Glutamatergic neuron (in vitro differentiated cells): Measurements from ENCODE around the gene CDH2. TPM values are rescaled to one million over a fixed set of nuclear protein-coding genes. Genes with fewer than 3 reads are reported as not detected.

Source experiments
- DNase-seq: peaks from one replicate; pipeline ENCODE4 v3.0.0; 2022
- H3K27ac Mint-ChIP-seq: one replicate; pipeline ENCODE4 v1.8.0; 2020; ENCODE audit warnings: mild to moderate bottlenecking, mixed read lengths, inconsistent platforms; ENCODE audit not compliant: unreplicated experiment
- H3K27me3 Mint-ChIP-seq: one replicate; pipeline ENCODE4 v1.8.0; 2020; ENCODE audit warnings: mild to moderate bottlenecking, moderate library complexity, mixed read lengths, inconsistent platforms; ENCODE audit not compliant: unreplicated experiment
- H3K36me3 Mint-ChIP-seq: one replicate; pipeline ENCODE4 v1.8.0; 2020; ENCODE audit warnings: mild to moderate bottlenecking, mixed read lengths, inconsistent platforms; ENCODE audit not compliant: unreplicated experiment
- H3K4me1 Mint-ChIP-seq: one replicate; pipeline ENCODE4 v1.8.0; 2020; ENCODE audit warnings: mild to moderate bottlenecking, low read depth, mixed read lengths, inconsistent platforms; ENCODE audit not compliant: unreplicated experiment
- H3K4me3 Mint-ChIP-seq: one replicate; pipeline ENCODE4 v1.8.0; 2020; ENCODE audit warnings: mild to moderate bottlenecking, mixed read lengths, inconsistent platforms; ENCODE audit not compliant: unreplicated experiment
- H3K9me3 Mint-ChIP-seq: one replicate; pipeline ENCODE4 v1.8.0; 2020; ENCODE audit warnings: mild to moderate bottlenecking, moderate library complexity, mixed read lengths, inconsistent platforms; ENCODE audit not compliant: unreplicated experiment
- CTCF ChIP-seq: fragments of 200-600 bp; sonication (generic); IDR thresholded peaks from one replicate; pipeline ENCODE4 v1.5.0; 2021; ENCODE audit not compliant: partially characterized antibody, unreplicated experiment
- total RNA-seq: library from RNA; stranded (reverse); fragmentation: NEBNext Ultra II Directional; extraction: Animal tissue kit (Norgen Biotek cat#: 25700); gene quantifications from one replicate; pipeline ENCODE4 v1.2.1, GENCODE V29; 2021; ENCODE audit not compliant: unreplicated experiment

CDH2 gene
- total RNA-seq, 1 donor from 2014 or later = 224 TPM

- DNase-seq = no peak
- peaks cover 7% of the 10 kb centered on the region for H3K4me1 Mint-ChIP-seq
Observed at GRCh38 chr18:27950648-27951228, 226.2 kb downstream of the CDH2 start.

GRCh38 chr18:27948986-27949385, 227.9 kb downstream of the CDH2 start:
- peaks cover 2% of the 10 kb centered on the region for H3K4me1 Mint-ChIP-seq
- no peaks in the 10 kb centered on the region for H3K9me3 Mint-ChIP-seq
- H3K27me3 Mint-ChIP-seq = no peaks in the 10 kb centered on the region

More at GRCh38 chr18:27950648-27951228, 226.2 kb downstream of the CDH2 start:
- Mint-ChIP-seq H3K4me3 (no peak overlapping the region), H3K27me3 (peaks cover 2% of the 10 kb centered on the region), H3K36me3 (no peaks in the 10 kb centered on the region), H3K27ac (no peak overlapping the region), H3K9me3 (no peaks in the 10 kb centered on the region)
- no peak for TF ChIP-seq CTCF

GRCh38 chr18:27942706-27943105, 234.2 kb downstream of the CDH2 start:
- peaks cover 5% of the 10 kb centered on the region for H3K4me1 Mint-ChIP-seq
- H3K4me3 Mint-ChIP-seq = no peak overlapping the region

More at GRCh38 chr18:27948986-27949385, 227.9 kb downstream of the CDH2 start:
- DNase-seq = no peak
- Mint-ChIP-seq H3K36me3 (no peaks in the 10 kb centered on the region), H3K27ac (no peak overlapping the region), H3K4me3 (no peak overlapping the region)
- TF ChIP-seq CTCF = no peak

GRCh38 chr18:27931535-27931934, 245.4 kb downstream of the CDH2 start:
- no peaks in the 10 kb centered on the region for H3K27me3 Mint-ChIP-seq
- no peak for TF ChIP-seq CTCF
- DNase-seq = no peak
- H3K9me3 Mint-ChIP-seq = no peaks in the 10 kb centered on the region
- no peaks in the 10 kb centered on the region for H3K4me1 Mint-ChIP-seq
- no peaks in the 10 kb centered on the region for H3K36me3 Mint-ChIP-seq
- H3K4me3 Mint-ChIP-seq = no peak overlapping the region
- H3K27ac Mint-ChIP-seq = no peak overlapping the region

More at GRCh38 chr18:27942706-27943105, 234.2 kb downstream of the CDH2 start:
- no peak for TF ChIP-seq CTCF
- DNase-seq = no peak
- H3K9me3 Mint-ChIP-seq = no peaks in the 10 kb centered on the region
- no peaks in the 10 kb centered on the region for H3K36me3 Mint-ChIP-seq
- H3K27ac Mint-ChIP-seq = no peak overlapping the region
- no peaks in the 10 kb centered on the region for H3K27me3 Mint-ChIP-seq

GRCh38 chr18:27922780-27923179, 254.2 kb downstream of the CDH2 start:
- TF ChIP-seq CTCF = no peak
- no peak for DNase-seq
- Mint-ChIP-seq H3K27me3 (peaks cover 2% of the 10 kb centered on the region), H3K9me3 (no peaks in the 10 kb centered on the region), H3K4me1 (no peaks in the 10 kb centered on the region), H3K27ac (no peak overlapping the region), H3K4me3 (no peak overlapping the region), H3K36me3 (no peaks in the 10 kb centered on the region)
